HT-29 (cell line): ENCODE results near the gene PRKAR2B. TPM values are rescaled to one million over a fixed set of nuclear protein-coding genes. Genes with fewer than 3 reads are reported as not detected.

Experiments
- DNase-seq: peaks from one replicate; pipeline ENCODE4 v3.0.0-alpha.2; 2015; ENCODE audit warnings: low spot score
- total RNA-seq: library from RNA; depleted of rRNA; stranded (reverse); fragments of >200 nt; shearing (Covaris generic); gene quantifications from 2 replicates; pipeline ENCODE4 v1.2.3, GENCODE V29; 2014

Gene PRKAR2B
- total RNA-seq, 1 experiment from 2014 or later = not detected

GRCh38 chr7:107179326-107180164, 135.0 kb downstream of the PRKAR2B start:
- no peak for DNase-seq

DNA sequence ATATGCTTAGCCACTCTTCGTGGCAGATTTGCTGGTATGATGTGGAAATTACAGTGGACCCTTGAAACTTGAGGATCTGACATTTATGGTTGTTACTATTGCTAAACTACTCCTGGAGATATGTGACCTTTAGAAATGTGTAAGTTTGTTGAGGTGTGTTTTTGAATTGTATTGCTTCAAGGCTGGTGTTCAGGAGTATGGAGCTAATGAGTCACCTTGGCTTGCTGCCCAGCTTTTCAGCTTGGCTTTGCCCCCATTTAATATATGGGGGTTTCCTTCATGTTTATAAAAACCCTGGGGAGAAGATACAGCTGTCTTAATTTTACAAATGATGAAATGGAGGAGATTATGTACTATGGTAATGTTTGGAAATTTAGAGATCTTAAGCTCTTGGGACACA, 135.9 kb downstream of the PRKAR2B start:
- peak; percentile 50 for DNase-seq

GRCh38 chr7:107181172-107181571, 136.7 kb downstream of the PRKAR2B start:
- no peak for DNase-seq

DNA sequence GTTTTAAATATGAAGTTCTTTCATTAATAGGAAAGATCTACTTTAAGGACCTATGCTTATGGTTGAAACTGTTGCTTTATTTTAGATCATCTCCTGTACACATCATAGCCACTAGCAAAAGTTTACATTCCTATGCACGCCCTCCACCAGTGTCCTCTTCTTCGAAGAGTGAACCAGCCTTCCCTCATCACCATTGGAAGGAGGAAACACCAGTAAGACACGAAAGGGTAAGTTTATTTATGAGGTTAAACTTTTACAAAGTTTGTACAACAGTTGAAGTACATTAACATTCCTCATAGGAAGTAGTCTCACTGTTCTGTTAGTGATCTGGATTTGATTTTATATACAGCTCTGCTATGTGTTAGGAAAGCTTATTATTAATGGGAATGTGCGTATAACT, 141.2 kb downstream of the PRKAR2B start:
- no peak for DNase-seq

DNA sequence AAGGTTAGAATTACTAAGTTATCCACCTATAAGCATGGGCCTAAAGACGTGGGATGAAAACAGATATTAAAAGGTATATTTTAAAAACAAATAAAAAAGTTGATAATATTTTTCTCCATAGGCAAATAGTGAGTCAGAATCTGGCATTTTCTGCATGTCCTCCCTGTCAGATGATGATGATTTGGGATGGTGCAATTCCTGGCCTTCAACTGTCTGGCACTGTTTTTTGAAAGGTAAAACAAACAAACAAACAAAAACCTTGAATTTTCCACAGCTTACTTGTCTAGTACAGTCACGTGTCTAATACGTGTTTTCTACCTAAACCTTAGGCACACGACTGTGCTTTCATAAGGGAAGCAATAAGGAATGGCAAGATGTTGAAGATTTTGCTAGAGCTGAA, 141.7 kb downstream of the PRKAR2B start:
- no peak for DNase-seq

GRCh38 chr7:107187774-107188173, 143.3 kb downstream of the PRKAR2B start:
- no peak for DNase-seq

DNA sequence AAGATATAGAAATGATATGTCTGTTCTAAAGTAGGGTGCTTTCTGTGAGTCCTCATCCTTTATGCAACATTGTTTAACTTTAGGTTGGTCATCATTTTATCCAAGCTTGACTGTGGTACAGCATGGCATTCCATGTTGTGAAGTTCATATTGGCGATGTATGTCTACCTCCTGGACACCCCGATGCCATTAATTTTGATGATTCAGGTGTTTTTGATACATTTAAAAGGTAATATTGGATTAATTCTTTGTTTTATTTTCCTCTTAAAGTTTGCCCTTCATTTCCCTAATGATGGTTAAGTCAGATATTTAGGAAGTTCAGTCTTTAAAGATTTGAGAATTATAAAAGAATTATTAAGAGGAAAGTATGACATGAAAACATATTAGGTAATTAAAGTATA, 145.6 kb downstream of the PRKAR2B start:
- DNase-seq = no peak

- DNase-seq = no peak
Observed at GRCh38 chr7:107194052-107194451, 149.5 kb downstream of the PRKAR2B start.

DNA sequence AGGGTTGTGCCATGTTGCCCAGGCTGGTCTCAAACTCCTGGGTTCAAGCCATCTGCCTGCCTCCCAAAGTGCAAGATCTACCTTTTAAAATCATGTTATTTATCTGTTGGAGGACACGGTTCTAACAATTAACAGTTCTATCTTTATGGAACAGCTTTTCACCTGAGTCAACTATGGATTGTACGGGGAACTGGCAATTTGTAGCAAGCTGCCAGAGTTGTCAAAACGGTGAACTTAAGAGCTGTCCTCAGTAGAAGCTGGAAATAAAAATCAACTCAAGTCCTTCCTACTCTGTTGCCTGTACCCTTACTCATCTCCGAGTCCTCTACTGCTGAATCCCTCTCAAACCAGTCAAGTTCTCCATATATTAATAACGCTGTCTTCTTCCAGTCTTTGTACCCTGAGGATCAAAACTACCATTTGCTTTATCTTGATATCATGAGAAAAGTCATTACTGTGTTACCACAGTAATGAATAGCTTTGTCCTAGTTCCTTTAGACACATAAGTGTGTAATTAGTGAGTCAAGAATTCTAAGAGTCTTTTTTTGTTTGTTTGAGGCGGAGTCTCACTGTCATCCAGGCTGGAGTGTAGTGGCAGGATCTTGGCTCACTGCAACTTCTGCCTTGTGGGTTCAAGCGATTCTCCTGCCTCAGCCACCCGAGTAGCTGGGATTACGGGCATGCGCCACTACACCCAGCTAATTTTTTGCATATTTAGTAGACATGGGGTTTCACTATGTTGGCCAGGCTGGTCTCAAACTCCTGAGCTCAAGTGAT, 152.5 kb downstream of the PRKAR2B start:
- no peak for DNase-seq

DNA sequence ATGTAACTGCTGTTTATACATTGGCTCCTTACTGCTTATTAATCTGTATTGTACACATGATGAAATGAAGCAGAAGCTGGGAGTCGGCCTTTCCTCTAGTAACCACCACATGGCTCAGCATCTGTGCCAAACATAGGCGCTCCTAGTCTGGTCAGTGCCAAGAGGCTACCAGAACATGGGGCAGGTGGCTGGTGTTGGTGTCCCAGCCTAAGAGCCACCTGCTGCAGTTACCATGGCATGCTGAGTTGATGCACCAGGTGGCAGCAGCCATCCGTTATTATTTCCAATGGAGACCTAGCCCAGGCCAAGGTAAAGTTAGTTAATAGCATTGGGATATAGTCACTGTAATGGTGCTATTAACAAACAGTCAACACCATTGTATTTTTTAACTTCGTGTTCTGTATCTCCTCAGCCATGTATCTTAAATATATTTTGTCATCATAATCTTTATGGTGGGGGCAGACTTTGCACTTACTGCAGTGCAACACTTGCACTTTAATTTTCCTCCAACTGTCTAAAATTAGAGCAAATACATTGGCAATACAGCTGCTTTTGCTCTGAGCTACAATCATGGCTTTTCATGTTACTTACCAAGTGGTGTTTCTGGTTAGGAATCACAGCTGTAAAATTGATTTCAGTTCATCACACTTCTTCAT, 157.4 kb downstream of the PRKAR2B start:
- DNase-seq = peak; percentile 84

- DNase-seq = no peak
Observed at GRCh38 chr7:107203607-107204006, 159.1 kb downstream of the PRKAR2B start.

DNA sequence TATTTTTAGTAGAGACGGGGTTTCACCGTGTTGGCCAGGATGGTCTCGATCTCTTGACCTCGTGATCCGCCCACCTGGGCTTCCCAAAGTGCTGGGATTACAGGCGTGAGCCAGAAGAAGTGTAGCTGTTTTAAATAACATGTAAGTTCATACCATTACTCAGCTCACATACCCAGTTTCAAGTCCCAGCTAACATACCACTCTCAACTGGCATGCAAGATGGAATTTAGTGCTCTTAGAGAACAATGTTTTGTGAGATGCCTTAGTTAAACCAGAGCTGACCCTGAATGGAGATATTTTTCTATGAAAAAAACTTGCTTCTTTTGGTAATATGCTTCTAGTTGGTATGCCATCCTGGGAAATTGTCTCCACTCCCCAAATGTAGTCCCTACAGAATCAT, 161.6 kb downstream of the PRKAR2B start:
- DNase-seq = no peak

GRCh38 chr7:107206706-107207105, 162.2 kb downstream of the PRKAR2B start:
- no peak for DNase-seq

GRCh38 chr7:107207459-107207858, 163.0 kb downstream of the PRKAR2B start:
- no peak for DNase-seq

DNA sequence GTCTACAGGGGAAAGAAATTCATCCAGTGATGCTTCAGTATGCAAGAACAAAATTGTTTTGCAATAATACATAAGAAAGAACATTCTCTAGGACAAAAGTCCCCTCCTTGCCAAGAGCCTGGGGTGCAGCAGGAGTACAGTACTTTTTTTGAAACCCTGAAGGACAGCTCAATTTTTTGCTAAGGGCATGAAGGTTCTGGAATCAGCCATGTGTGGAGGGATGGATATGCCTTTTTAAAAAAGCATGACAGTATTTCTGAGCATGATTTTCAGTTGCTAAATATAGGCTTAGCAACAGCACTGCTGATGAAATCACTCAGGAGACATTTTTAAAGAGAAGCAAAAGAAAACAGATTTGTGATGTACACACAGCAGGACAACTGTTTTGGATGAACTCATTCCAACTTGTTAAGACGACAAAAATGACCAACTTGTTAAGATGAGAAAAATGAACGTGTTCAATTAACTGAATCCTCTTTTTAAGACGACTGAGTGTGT, 163.6 kb downstream of the PRKAR2B start:
- DNase-seq = no peak

DNA sequence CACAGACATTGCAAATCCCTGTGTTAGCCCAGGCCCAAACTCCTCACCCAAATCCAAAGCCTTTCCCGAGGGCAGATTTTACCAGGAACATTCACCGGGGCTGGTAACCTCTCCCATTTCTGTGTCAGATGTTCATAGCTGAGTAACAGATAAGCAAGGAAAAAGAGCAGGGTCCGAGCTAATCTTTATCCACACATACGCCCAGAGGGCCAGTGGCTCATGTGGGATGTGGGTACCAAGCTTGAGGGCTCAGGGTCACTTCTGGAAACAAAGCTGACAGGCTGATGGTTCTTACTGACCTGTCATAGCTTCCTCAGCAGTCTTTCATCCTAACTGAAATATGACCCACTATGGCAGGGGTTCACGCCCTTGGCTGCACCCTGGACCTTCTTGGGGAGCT, 164.1 kb downstream of the PRKAR2B start:
- no peak for DNase-seq

DNA sequence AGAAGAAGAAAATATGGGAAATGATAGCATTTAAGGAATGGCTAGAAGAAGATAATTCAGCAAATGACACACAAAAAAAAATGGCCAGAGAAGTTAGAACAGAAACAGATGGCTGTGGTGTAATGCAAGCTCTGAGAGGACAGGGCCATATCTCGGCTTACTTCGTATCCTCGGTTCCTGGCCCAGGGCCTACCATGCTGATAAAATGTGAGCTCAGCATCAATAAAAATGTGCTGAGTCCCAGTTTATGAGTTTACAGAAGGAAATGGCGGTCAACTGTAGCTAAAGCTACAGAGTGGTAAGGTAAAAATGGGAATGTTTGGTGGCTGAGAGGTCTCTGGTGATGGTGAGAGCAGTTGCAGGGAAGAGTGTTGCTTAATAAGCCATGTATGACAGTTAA, 165.1 kb downstream of the PRKAR2B start:
- DNase-seq = no peak

GRCh38 chr7:107210400-107210799, 165.9 kb downstream of the PRKAR2B start:
- DNase-seq = no peak
